Measurements from ENCODE around the gene C17orf113. TPM values are rescaled to one million over a fixed set of nuclear protein-coding genes. Genes with fewer than 3 reads are reported as not detected.

Gene C17orf113
- total and polyA plus RNA-seq, 2 of the 13 experiments (the other 11 are each of a cell fraction or from before 2014, with no cell fraction given) = 0.87 to 1.1 TPM

DNA sequence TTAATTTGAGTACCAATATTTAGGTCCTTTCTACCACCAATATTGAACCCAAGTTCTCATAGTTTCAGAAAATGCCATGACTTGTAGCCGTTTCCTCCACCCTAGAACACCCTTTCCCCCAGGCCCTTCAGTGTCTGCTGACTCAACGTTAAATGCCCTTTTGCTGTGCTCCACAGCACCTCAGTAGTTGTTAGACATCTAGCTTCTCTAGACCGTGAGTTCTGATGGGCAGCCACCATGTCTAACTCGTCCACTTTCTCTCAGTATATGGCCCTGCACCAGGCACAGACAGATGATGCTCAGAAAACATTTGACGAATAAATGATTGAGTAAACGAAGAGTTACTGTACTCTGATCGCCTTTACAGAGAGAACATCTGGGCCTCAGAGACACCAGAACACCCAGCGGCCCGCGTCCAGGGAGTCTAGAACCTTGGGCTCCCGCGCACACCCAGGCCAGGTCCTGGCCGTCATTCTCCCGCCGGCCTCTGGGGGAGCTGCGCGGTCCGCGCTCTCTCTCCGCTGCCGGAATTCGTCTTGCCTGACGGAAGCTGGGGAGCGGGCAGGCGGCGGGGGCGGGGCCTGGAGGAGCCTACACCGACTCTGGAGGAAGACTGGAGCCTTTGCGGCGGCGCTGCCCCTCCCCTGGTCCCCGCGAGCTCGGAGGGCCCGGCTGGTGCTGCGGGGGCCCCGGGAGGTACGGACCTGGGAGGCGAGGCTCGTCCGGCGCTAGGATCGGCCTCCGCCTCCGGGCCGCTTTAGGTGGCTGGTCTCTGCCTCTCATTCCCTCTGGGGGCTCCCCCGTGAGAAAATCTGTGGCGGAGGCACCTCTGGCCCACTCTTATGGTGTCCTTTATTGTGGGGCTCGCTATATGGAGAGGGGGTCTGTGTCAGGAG lies 30.6 kb downstream of the C17orf113 start, which contains the start of gene NKIRAS2 (continued):
- TF ChIP-seq, protein P1, sequence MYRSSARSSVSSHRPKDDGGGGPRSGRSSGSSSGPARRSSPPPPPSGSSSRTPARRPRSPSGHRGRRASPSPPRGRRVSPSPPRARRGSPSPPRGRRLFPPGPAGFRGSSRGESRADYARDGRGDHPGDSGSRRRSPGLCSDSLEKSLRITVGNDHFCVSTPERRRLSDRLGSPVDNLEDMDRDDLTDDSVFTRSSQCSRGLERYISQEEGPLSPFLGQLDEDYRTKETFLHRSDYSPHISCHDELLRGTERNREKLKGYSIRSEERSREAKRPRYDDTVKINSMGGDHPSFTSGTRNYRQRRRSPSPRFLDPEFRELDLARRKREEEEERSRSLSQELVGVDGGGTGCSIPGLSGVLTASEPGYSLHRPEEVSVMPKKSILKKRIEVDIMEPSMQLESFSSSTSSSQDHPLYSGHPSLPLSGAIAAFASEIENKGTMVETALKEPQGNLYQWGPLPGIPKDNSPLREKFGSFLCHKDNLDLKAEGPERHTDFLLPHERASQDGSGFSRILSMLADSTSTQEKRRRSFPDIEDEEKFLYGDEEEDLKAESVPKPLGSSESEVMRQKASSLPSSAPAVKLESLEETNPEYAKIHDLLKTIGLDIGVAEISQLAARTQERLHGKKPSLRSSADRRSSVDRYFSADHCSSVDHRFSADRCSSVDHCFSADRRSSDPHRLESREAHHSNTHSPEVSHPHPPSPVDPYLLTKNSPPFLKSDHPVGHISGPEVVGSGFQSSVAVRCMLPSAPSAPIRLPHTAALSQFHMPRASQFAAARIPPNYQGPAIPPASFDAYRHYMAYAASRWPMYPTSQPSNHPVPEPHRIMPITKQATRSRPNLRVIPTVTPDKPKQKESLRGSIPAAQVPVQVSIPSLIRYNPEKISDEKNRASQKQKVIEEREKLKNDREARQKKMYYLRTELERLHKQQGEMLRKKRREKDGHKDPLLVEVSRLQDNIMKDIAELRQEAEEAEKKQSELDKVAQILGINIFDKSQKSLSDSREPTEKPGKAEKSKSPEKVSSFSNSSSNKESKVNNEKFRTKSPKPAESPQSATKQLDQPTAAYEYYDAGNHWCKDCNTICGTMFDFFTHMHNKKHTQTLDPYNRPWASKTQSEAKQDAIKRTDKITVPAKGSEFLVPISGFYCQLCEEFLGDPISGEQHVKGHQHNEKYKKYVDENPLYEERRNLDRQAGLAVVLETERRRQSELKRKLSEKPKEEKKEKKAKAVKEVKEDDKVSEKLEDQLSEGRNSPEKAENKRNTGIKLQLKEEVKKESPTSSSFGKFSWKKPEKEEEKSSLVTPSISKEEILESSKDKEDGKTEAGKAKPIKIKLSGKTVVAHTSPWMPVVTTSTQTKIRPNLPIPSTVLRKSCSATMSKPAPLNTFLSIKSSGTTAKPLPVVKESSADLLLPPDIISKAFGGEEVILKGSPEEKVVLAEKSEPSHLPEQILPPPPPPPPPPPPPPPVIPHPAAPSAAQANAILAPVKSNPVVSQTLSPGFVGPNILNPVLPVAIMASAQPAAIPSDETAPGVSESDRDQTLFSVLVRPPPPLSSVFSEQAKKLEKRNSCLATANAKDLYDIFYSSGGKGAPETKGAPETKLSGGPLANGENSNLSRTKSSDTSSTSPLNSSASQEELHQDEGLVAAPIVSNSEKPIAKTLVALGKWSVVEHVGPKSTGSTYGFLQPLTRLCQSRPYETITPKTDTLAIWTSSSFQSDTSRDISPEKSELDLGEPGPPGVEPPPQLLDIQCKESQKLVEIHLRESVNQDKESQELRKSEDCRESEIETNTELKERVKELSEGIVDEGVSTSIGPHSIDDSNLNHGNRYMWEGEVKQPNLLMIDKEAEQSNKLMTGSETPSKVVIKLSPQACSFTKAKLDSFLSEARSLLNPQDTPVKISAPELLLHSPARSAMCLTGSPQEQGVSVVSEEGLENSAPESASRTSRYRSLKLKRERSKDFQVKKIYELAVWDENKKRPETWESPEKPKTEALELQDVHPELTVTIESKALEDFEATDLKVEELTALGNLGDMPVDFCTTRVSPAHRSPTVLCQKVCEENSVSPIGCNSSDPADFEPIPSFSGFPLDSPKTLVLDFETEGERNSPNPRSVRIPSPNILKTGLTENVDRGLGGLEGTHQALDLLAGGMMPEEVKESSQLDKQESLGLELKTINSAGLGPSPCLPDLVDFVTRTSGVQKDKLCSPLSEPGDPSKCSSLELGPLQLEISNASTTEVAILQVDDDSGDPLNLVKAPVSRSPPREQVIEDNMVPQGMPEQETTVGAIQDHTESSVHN (CRISPR knock-in tag; IDR thresholded peaks at IDR 0.05) = no peak
- TF ChIP-seq KMT2B (CRISPR knock-in tag; IDR thresholded peaks at IDR 0.05) = peak; percentile 97
- peak; percentile 65; the same call in 1 of the 2 replicates for TF ChIP-seq ETV6 (CRISPR knock-in tag; conservative IDR thresholded peaks at IDR 0.05)
- peak; percentile 89 for TF ChIP-seq ZFX (CRISPR knock-in tag; IDR thresholded peaks at IDR 0.05; ENCODE audit: low read depth)
- no peak for TF ChIP-seq PAF1 (CRISPR knock-in tag; IDR thresholded peaks at IDR 0.05)
- peak; percentile 77; the same call in 1 of the 2 replicates for TF ChIP-seq ZSCAN29 (CRISPR knock-in tag; conservative IDR thresholded peaks at IDR 0.05)
- TF ChIP-seq ZNF772 (CRISPR knock-in tag; IDR thresholded peaks at IDR 0.05) = peak; percentile 99
- TF ChIP-seq TAF15 (IDR thresholded peaks at IDR 0.05; ENCODE audit: low read depth, low read length, poor library complexity, severe bottlenecking) = peak; percentile 95
- peak; percentile 69; the same call in 1 of the 2 replicates for TF ChIP-seq ZNF674 (CRISPR knock-in tag; IDR thresholded peaks at IDR 0.05; ENCODE audit: low read depth)
- TF ChIP-seq, protein P2, sequence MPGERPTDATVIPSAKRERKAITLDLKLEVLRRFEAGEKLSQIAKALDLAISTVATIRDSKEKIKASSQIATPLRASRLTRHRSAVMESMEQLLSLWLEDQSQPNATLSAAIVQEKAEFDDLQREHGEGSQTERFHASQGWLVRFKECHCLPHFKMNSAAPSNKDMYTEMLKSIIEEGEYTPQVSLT (CRISPR knock-in tag; IDR thresholded peaks at IDR 0.05; ENCODE audit: borderline replicate concordance, low read depth) = no peak
- peak; percentile 80 for TF ChIP-seq AGO1 (IDR thresholded peaks at IDR 0.05; ENCODE audit: low read depth, low read length, poor library complexity, severe bottlenecking)
- TF ChIP-seq EZH2 (conservative IDR thresholded peaks at IDR 0.05; ENCODE audit: low read depth, low read length) = no peak
- TF ChIP-seq, protein P3, sequence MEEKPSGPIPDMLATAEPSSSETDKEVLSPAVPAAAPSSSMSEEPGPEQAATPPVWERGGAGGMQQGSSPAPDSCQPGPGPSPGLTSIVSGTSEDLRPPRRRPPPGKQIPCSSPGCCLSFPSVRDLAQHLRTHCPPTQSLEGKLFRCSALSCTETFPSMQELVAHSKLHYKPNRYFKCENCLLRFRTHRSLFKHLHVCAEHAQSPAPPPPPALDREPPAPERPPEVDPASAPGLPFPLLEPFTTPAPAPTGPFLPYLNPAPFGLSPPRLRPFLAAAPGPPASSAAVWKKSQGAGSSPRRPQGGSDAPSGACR (CRISPR knock-in tag; IDR thresholded peaks at IDR 0.05) = peak; percentile 85; the same call in 1 of the 2 replicates
- TF ChIP-seq GLI4 (CRISPR knock-in tag; IDR thresholded peaks at IDR 0.05; ENCODE audit: borderline replicate concordance) = peak; percentile 36; the same call in 1 of the 2 replicates
- TF ChIP-seq MIXL1 (CRISPR knock-in tag; IDR thresholded peaks at IDR 0.05) = peak; percentile 87

Data from HepG2 (cell line).